H1 (cell line): ENCODE measurements around the gene CLPSL2.

Experiments
- CHD2 ChIP-seq: IDR thresholded peaks from 2 replicates; pipeline ENCODE4 v1.6.1; 2012; ENCODE audit warnings: low read length, improper control_type of control experiment
- EZH2 ChIP-seq: fragments of 200-600 bp; sonication (generic); IDR thresholded peaks from 2 replicates; pipeline ENCODE4 v1.7.1; 2012; ENCODE audit warnings: low read depth, mild to moderate bottlenecking, moderate library complexity, low read length, inconsistent platforms; ENCODE audit not compliant: severe bottlenecking
- HDAC6 ChIP-seq: IDR thresholded peaks from one replicate; pipeline ENCODE4 v1.7.1; 2012; ENCODE audit warnings: low read depth, mild to moderate bottlenecking, inconsistent platforms, low read length, moderate library complexity
- JUND ChIP-seq: IDR thresholded peaks from 2 replicates; pipeline ENCODE4 v1.6.1; 2011; ENCODE audit warnings: mild to moderate bottlenecking, improper control_type of control experiment, low read length
- NRF1 ChIP-seq: IDR thresholded peaks from 2 replicates; pipeline ENCODE4 v1.6.1; 2011; ENCODE audit warnings: mild to moderate bottlenecking, low read depth, low read length, improper control_type of control experiment

DNA sequence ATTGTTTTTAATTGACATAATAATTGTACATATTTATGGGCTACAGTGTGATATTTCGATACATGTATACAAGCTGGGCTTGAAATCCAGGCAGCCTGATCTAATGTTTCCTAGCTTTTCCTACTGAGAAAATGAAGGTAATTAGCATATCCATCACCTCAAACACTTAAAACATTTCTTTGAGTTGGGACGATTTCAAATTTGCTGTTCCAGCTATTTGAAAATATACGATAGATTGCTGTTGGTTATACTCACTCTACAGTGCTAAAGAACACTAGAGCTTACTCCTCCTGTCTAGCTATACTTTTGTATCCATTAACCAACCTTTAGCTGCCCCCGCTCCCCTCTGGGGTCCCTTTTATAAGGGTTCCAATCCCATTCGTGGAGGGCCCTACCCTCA lies 33.4 kb downstream of the CLPSL2 start:
- TF ChIP-seq JUND = no peak
- TF ChIP-seq EZH2 = no peak
- no peak for TF ChIP-seq HDAC6
- TF ChIP-seq NRF1 = no peak
- no peak for TF ChIP-seq CHD2
